Upper lobe of left lung (tissue), 4 donors: ENCODE data around the gene PCBD2.

Source experiments
- CTCF ChIP-seq, 6 experiments: fragments of 450-650 bp in 4 of 6; fragments of 200-600 bp in 2 of 6; sonication (generic) in 2 of 6; IDR thresholded peaks; one replicate each; pipeline ENCODE4 v1.5.1; 2016 to 2019; ENCODE audit warnings: antibody characterized with exemption in 6 of 6
- POLR2AphosphoS5 ChIP-seq, 2 donors: sonication (generic); formaldehyde crosslinking; IDR thresholded peaks; one replicate each; pipeline ENCODE4 v1.5.1; 2017; ENCODE audit warnings: antibody characterized with exemption in 2 of 2

GRCh38 chr5:135004376-135004775 is 99.4 kb downstream of the PCBD2 start:
- TF ChIP-seq CTCF (IDR thresholded peaks at IDR 0.05) (no peak), POLR2AphosphoS5 (IDR thresholded peaks at IDR 0.05) (no peak)
